Dedifferentiated amniotic fluid mesenchymal stem cell (primary cell): ENCODE data around the gene RNF144A.
A peak's percentile ranks its signal among the peaks of the same experiment; 100 is the strongest.
"Not testable (repeated sequence)": the region's sequence is repeated elsewhere in the genome, so short reads cannot be mapped to it uniquely, and the experiment has no call there.

Experiments used
- DNase-seq: peaks from one replicate; pipeline ENCODE4 v3.0.0-alpha.2; 2016; ENCODE audit errors: extremely low spot score

RNF144A gene

DNA sequence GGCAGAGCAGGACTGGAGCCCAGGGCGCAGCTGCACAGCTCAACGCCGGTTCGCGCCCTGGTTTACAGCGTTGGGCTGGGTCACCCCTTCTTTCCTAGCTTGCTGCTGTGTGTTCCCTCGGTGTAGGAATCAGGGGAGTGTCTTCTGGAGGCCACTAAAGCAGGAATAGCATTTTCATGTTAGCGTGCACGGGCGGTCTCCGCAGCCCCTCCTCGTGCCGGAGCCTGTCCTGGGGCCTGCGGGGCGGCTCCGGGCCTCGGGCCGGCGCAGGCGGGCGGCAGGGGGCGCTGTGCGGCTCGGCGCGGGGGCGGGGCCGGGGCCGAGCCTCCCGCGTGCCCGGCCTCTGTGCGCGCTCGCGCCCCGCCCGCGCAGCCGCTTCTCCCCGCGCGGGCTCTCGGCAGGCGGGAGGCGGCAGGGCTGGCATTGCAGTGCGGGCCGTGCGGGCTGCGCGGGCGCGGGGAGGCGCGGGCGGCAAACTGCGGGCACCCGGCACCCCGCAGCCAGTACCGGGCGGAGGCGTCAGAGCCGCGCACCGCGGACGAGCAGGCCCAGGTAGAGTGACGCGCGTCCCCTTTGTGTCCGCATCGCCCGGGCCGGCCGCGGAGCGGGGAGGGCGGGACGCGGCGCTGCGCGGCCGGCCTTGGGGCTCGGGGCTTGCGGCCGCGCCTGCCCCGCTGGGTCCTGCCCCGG lies at the start of gene RNF144A:
Gene RNF144A (plus strand): TSS at position 342 of the 690 bp plus-strand sequence. CDS start 79,515 bp downstream, outside the sequence.
- DNase-seq: peak; percentile 22

DNA sequence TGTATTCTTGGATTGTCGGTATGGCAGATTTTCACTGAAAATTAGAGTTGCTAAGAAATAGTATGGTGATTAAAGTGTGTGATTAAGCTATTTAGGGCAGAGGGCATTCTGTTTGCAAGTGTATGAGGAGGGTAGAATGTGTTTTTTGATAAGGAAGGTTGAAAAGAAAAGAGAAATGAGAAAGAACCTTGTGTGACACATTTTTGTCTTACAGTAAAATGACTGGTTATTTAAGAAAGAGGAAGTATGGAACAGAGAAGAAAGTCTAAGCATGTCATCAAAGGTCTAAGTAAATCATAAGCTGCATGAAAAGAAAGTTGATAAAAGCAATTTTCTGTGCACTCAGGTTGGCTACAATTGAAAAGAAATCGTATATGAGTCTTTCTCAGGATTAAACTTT lies 44.8 kb upstream of the RNF144A start:
- no peak for DNase-seq

- DNase-seq: no peak
Measured at GRCh38 chr2:6874032-6874431, 43.2 kb upstream of the RNF144A start.

GRCh38 chr2:6876309-6876708 lies 40.9 kb upstream of the RNF144A start:
- no peak for DNase-seq

GRCh38 chr2:6877402-6878304 lies 39.6 kb upstream of the RNF144A start, which contains the start of gene RSAD2:
Gene RSAD2, plus strand, starts transcription at chr2:6877777. Its CDS starts 24 bp downstream, at chr2:6877801.
- peak; percentile 59 for DNase-seq

- no peak for DNase-seq
Measured at GRCh38 chr2:6878549-6878948, 38.7 kb upstream of the RNF144A start.

DNA sequence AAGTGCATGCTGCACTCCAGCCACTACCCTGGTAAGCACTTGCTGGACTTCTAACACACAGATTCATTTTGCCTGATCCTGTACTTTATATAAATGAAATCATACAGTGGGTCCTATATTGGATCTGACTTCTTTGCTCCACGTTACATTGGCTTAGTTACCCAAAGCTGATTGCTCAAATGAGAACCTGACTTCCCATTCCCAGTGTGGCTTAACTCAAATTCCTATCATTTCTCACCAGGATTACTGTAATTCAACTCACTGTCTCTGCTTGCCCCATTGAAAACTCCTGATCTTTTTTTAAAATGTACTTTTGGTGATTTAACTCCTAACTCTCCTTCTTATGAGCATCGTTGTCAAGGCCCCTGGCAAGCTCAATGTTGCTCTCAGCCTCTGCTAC lies 38.2 kb upstream of the RNF144A start:
- DNase-seq: no peak

DNA sequence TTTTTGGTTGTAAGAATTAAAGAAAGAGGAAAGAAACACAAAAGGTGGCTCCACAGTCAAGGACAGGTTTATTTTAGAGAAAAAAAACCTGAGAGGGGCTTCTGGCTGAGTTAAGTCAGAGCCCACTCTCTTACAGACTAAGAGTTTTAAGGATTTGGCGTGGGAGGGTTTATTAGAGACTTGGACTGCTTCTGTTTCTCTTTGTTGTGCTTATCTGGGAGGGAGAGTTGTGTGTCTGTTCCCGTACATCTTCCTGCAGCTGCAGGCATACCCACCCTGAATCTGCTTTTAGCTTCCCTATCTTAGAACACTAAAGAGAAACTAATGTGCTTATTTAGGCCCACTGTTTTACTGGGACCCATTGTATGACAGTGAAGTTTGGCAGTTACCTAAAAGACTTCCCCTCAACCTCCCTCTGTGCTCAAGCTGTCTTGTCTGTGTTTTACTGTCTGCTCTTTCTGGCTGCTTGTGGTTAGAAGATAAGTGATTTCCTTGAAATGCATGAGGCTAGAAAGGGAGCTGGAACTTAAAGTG lies 36.9 kb upstream of the RNF144A start:
- DNase-seq: no peak

DNA sequence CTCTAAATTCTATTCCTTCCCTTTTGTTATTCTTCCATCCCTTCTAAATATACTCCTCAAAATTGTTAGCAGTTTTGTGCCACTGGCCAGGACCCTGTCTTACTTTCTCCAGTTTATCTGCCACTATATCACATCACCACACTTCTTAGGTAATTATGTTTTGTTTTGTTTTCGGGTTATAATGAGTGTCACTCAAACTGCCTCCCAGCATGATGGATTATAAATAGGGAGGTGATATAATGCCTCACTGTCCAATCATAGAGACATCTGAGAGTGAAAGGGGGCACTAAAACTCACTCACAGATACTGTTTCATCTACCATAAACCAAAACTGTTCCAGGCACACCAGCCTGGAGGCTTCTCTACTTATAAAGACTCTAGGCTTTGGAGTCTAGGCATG lies 36.2 kb upstream of the RNF144A start:
- no peak for DNase-seq

DNA sequence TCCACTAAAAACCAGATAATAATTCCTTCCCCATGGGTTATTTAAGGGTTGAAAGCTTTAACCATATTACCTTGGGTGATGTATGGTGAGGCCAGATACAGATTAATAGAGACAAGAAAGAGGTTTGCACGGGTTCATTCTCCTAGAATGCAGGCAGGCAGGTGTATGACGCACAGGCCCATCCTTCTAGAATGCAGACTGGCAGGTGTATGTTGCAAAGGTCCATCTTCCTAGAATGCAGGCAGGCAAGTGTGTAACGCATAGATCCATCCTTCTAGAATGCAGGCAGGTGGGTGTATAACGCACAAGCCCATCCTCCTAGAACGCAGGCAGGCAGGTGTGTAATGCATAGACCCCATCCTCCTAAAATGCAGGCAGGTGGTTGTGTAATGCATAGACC lies 35.7 kb upstream of the RNF144A start:
- DNase-seq: no peak

GRCh38 chr2:6883448-6884122 lies 33.6 kb upstream of the RNF144A start:
- DNase-seq: no peak

DNA sequence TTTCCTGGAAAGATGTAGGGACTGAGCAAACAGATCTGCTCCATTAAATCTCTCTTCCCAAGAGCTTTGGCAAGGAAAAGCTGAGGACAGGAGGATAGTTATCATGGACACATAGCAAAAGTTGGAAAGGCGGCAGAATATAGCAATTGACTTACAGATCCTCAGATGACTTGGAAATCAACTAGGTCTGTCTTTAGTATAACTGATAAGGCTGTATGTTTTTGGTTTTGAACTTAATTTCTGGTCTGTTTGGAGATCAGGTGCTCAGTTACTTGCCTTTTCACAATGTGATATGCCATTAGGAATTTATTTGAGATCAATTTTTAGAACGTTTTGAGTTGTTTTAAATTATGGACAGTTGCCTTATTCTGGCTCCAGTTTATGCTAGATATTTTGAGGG lies 31.7 kb upstream of the RNF144A start:
- DNase-seq: no peak

GRCh38 chr2:6885968-6886367 lies 31.2 kb upstream of the RNF144A start:
- no peak for DNase-seq

DNA sequence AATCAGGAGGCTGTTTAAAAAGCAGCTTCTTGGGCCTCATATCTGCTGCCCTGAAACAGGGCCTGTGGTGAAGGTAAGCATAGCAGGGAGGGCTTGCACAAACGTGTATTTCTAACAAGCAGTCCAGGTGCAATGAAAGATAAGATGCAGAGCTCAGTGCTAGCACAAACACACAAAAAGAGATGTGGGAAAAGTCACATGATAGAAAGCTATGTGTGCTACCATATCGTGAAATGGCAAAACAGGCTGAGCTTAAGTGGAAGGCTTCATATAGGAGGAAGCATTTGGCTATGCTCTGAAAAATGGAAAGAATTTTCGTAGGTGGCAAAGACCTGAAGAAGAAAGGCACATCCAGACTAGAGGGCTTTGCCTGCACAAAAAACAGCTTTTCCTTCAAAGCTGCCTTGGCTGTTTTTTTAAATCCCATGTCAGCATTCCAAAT lies 29.4 kb upstream of the RNF144A start:
- DNase-seq: no peak

GRCh38 chr2:6888724-6889123 lies 28.5 kb upstream of the RNF144A start:
- no peak for DNase-seq

- DNase-seq: no peak
Measured at GRCh38 chr2:6893876-6894482, 23.2 kb upstream of the RNF144A start.

DNA sequence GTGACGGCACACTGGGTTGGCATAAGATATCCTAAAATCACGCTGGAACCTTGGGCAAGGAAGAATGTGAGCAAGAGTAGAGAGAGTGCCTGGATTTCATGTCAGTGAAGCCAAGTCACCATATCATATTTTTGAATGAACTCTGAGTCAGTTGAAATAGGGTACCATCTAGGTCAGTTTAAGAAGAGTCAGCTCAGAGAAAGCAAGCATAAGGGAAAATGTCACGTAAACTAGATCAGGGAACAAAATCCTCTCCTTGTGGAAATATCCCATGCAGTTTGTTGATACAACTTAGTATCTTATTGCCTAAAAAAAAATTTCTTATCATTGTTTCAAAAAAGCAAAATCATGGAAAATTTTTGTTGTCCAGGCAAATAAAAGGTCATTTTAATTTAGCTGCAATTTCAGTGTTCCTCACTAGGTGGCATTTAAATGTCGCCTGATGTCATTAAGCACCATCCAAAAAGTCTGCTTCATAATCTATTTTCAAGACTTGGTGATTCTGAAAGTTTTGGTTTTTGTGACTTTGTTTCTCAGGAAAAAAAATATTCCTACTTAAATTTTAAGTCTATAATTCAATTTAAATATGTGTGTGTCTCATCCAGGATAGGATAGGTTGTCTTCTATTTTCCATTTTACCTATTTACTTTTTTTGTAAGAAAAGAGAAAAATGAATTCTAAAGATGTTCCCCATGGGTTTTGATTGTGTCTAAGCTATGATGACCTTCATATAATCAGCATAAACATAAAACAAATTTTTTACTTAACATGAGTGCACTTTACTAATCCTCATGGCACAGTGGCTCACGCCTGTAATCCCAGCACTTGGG lies 20.1 kb upstream of the RNF144A start:
- DNase-seq: peak; percentile 63

DNA sequence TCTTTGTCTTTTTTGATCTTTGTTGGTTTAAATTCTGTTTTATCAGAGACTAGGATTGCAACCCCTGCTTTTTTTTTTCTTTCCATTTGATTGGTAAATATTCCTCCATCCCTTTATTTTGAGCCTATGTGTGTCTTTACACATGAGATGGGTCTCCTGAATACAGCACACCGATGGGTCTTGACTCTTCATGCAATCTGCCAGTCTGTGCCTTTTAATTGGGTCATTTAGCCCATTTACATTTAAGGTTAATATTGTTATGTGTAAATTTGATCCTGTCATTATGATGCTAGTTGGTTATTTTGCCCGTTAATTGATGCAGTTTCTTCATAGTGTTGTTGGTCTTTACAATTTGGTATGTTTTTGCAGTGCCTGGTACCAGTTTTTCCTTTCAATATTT lies 14.6 kb upstream of the RNF144A start:
- not testable (repeated sequence) for DNase-seq

DNA sequence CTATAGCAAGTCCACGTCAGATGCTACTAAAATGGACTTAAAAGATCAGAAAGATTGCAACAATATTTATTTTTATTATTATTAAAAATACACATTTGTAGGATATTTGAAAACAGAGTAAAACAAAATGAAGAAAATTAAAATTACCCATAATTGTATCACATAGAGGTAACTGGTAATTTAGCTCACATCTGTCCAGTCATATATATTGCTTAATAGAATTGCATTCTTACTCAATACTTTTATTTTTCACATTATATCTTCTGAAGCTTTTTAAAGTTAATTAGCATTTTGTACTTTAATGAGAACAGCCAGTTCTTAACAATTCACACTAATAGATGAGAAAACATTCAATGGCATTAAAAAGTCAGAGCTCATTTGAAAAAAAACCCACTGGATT lies 11.5 kb upstream of the RNF144A start:
- no peak for DNase-seq

- DNase-seq: no peak
Measured at GRCh38 chr2:6906165-6906741, 11.0 kb upstream of the RNF144A start.
